H9 (cell line): Measurements from ENCODE around the gene CAPN2. TPM values are rescaled to one million over a fixed set of nuclear protein-coding genes. Genes with fewer than 3 reads are reported as not detected.

Experiments used
- DNase-seq: peaks from one replicate; pipeline ENCODE4 v3.0.0-alpha.2; 2017
- H2AFZ ChIP-seq: one replicate; pipeline ENCODE4 v1.6.1; 2013; ENCODE audit warnings: mild to moderate bottlenecking, low read length, control low read depth, moderate library complexity
- H2AK5ac ChIP-seq: 2 replicates; pipeline ENCODE4 v1.6.1; 2013; ENCODE audit warnings: low read length, control low read depth, mixed read lengths; ENCODE audit not compliant: insufficient read length
- H2BK120ac ChIP-seq: one replicate; pipeline ENCODE4 v1.6.1; 2013; ENCODE audit warnings: low read depth, mild to moderate bottlenecking, low read length, control low read depth, inconsistent platforms; ENCODE audit not compliant: poor library complexity, severe bottlenecking
- H2BK12ac ChIP-seq: 2 replicates; pipeline ENCODE4 v1.6.1; 2013; ENCODE audit warnings: low read length, control low read depth, mixed read lengths, low read depth; ENCODE audit not compliant: insufficient read length
- H2BK15ac ChIP-seq: 2 replicates; pipeline ENCODE4 v1.6.1; 2013; ENCODE audit warnings: low read depth, low read length, control low read depth
- H2BK20ac ChIP-seq: one replicate; pipeline ENCODE4 v1.6.1; 2013; ENCODE audit warnings: low read depth, mild to moderate bottlenecking, low read length, control low read depth, inconsistent platforms; ENCODE audit not compliant: poor library complexity, severe bottlenecking
- H2BK5ac ChIP-seq: 2 replicates; pipeline ENCODE4 v1.6.1; 2013; ENCODE audit warnings: low read length, control low read depth, mixed read lengths; ENCODE audit not compliant: insufficient read length
- H3K14ac ChIP-seq: 2 replicates; pipeline ENCODE4 v1.6.1; 2013; ENCODE audit warnings: low read length, control low read depth; ENCODE audit not compliant: insufficient read depth
- H3K18ac ChIP-seq: 2 replicates; pipeline ENCODE4 v1.6.1; 2013; ENCODE audit warnings: low read depth, mild to moderate bottlenecking, mixed read lengths, low read length, control low read depth; ENCODE audit not compliant: insufficient read length
- H3K23ac ChIP-seq: 2 replicates; pipeline ENCODE4 v1.6.1; 2013; ENCODE audit warnings: low read length, control low read depth, mixed read lengths, low read depth; ENCODE audit not compliant: insufficient read length
- H3K23me2 ChIP-seq: 2 replicates; pipeline ENCODE4 v1.6.1; 2013; ENCODE audit warnings: low read depth, mild to moderate bottlenecking, mixed read lengths, low read length, control low read depth; ENCODE audit not compliant: insufficient read length, poor library complexity, severe bottlenecking
- H3K27ac ChIP-seq: 2 replicates; pipeline ENCODE4 v1.5.1; 2013; ENCODE audit warnings: low read length, control low read depth, mixed read lengths, low read depth; ENCODE audit not compliant: insufficient read length
- H3K27me3 ChIP-seq: 2 replicates; pipeline ENCODE4 v1.6.1; 2013; ENCODE audit warnings: low read length, control low read depth, inconsistent platforms; ENCODE audit not compliant: insufficient read depth
- H3K4ac ChIP-seq: 2 replicates; pipeline ENCODE4 v1.6.1; 2013; ENCODE audit warnings: low read depth, mild to moderate bottlenecking, control low read depth, inconsistent platforms, low read length, moderate library complexity
- H3K4me1 ChIP-seq: 2 replicates; pipeline ENCODE4 v1.6.1; 2013; ENCODE audit warnings: low read length, control low read depth, inconsistent platforms; ENCODE audit not compliant: insufficient read depth
- H3K4me2 ChIP-seq: 2 replicates; pipeline ENCODE4 v1.6.1; 2013; ENCODE audit warnings: low read length, control low read depth, mixed read lengths; ENCODE audit not compliant: insufficient read length, insufficient read depth
- H3K56ac ChIP-seq: 2 replicates; pipeline ENCODE4 v1.6.1; 2013; ENCODE audit warnings: low read depth, mild to moderate bottlenecking, mixed read lengths, low read length, control low read depth; ENCODE audit not compliant: insufficient read length
- H3K79me1 ChIP-seq: 2 replicates; pipeline ENCODE4 v1.6.1; 2013; ENCODE audit warnings: low read depth, mild to moderate bottlenecking, moderate library complexity, low read length, control low read depth, inconsistent platforms; ENCODE audit not compliant: insufficient read depth, poor library complexity, severe bottlenecking
- H3K79me2 ChIP-seq: 2 replicates; pipeline ENCODE4 v1.6.1; 2013; ENCODE audit warnings: low read length, control low read depth, inconsistent platforms; ENCODE audit not compliant: insufficient read depth
- H3K9ac ChIP-seq: 2 replicates; pipeline ENCODE4 v1.6.1; 2013; ENCODE audit warnings: low read length, control low read depth, mixed read lengths; ENCODE audit not compliant: insufficient read length; ENCODE audit errors: extremely low read depth
- H3K9me3 ChIP-seq: one replicate; pipeline ENCODE4 v1.6.1; 2013; ENCODE audit warnings: low read depth, low read length, inconsistent platforms; ENCODE audit not compliant: control insufficient read depth
- H3T11ph ChIP-seq: one replicate; pipeline ENCODE4 v1.6.1; 2013; ENCODE audit warnings: mild to moderate bottlenecking, low read length, control low read depth, inconsistent platforms
- H4K20me1 ChIP-seq: one replicate; pipeline ENCODE4 v1.6.1; 2013; ENCODE audit not compliant: control insufficient read depth, insufficient read length, insufficient read depth
- H4K5ac ChIP-seq: 2 replicates; pipeline ENCODE4 v1.6.1; 2013; ENCODE audit warnings: low read depth, mild to moderate bottlenecking, mixed read lengths, low read length, control low read depth; ENCODE audit not compliant: insufficient read length
- H4K8ac ChIP-seq: replicated peaks from 2 replicates; pipeline ENCODE4 v1.6.1; 2013; ENCODE audit warnings: low read length, control low read depth, mixed read lengths, low read depth; ENCODE audit not compliant: insufficient read length
- H4K91ac ChIP-seq: 2 replicates; pipeline ENCODE4 v1.6.1; 2013; ENCODE audit warnings: low read depth, mild to moderate bottlenecking, moderate library complexity, mixed read lengths, low read length, control low read depth; ENCODE audit not compliant: insufficient read length
- H3K27ac Mint-ChIP-seq, 3 experiments: 2 replicates in 2 of 3; 3 replicates in 1 of 3; pipeline ENCODE4 v1.8.0; 2020 to 2021; ENCODE audit warnings: mixed read lengths in 3 of 3, mild to moderate bottlenecking in 1 of 3, moderate library complexity in 1 of 3
- H3K27me3 Mint-ChIP-seq: 2 replicates; pipeline ENCODE4 v1.8.0; 2021; ENCODE audit warnings: low read depth, mild to moderate bottlenecking, moderate library complexity, mixed read lengths
- H3K36me3 Mint-ChIP-seq, 3 experiments: 2 replicates in 2 of 3; 3 replicates in 1 of 3; pipeline ENCODE4 v1.8.0; 2020 to 2021; ENCODE audit warnings: low read depth in 3 of 3, mixed read lengths in 3 of 3; ENCODE audit not compliant: insufficient read depth in 1 of 3
- H3K4me1 Mint-ChIP-seq, 2 experiments: 2 replicates each; pipeline ENCODE4 v1.8.0; 2020; ENCODE audit warnings: mixed read lengths in 2 of 2
- H3K4me3 Mint-ChIP-seq, 2 experiments: 2 replicates in 1 of 2; 3 replicates in 1 of 2; pipeline ENCODE4 v1.8.0; 2020 to 2021; ENCODE audit warnings: mild to moderate bottlenecking in 2 of 2, mixed read lengths in 2 of 2, moderate library complexity in 1 of 2
- H3K9me3 Mint-ChIP-seq, 2 experiments: 2 replicates in 1 of 2; 3 replicates in 1 of 2; pipeline ENCODE4 v1.8.0; 2020; ENCODE audit warnings: mild to moderate bottlenecking in 2 of 2, mixed read lengths in 2 of 2, moderate library complexity in 1 of 2
- CTCF ChIP-seq: fragments of 200-600 bp; sonication (generic); conservative IDR thresholded peaks from 3 replicates; pipeline ENCODE4 v1.8.0; 2021; ENCODE audit warnings: antibody characterized with exemption, mild to moderate bottlenecking
- WGBS: extraction: QIAGEN DNeasy Blood & Tissue Kit; methylation state at CpG from one replicate; pipeline ENCODE4 v1.1.7; 2013; ENCODE audit warnings: missing lambda C conversion rate, low lambda C conversion rate, mixed read lengths; ENCODE audit not compliant: insufficient read length; ENCODE audit errors: extremely low coverage; 5-methylcytosine and 5-hydroxymethylcytosine counted together
- total RNA-seq: library from RNA; stranded (reverse); gene quantifications from 2 replicates; pipeline ENCODE4 v1.2.1, GENCODE V29; 2021

CAPN2 gene
- total RNA-seq, 1 experiment from 2014 or later = 32.2 TPM

GRCh38 chr1:223741861-223742260 is 29.5 kb downstream of the CAPN2 start:
- no peak overlapping the region for H3T11ph ChIP-seq
- no peak overlapping the region for H3K9ac ChIP-seq
- no peak overlapping the region for H2AK5ac ChIP-seq
- H4K8ac ChIP-seq = no peak overlapping the region
- H2BK12ac ChIP-seq = no peak overlapping the region
- DNase-seq = no peak
- H3K23ac ChIP-seq = no peak overlapping the region
- Mint-ChIP-seq H3K4me1 (peaks cover 5 to 13% of the 10 kb centered on the region in 2 experiments), H3K36me3 (peaks cover 0 to 9% (median 9%) of the 10 kb centered on the region in 3 experiments; a peak in 3 of 7 replicates), H3K9me3 (no peaks in the 10 kb centered on the region), H3K27ac (no peak overlapping the region), H3K27me3 (peaks cover 4% of the 10 kb centered on the region), H3K4me3 (no peak overlapping the region)
- no peaks in the 10 kb centered on the region for H3K79me1 ChIP-seq
- H2BK120ac ChIP-seq = no peak overlapping the region
- H2BK15ac ChIP-seq = no peak overlapping the region
- H3K79me2 ChIP-seq = no peaks in the 10 kb centered on the region
- no peak overlapping the region for H4K91ac ChIP-seq
- no peaks in the 10 kb centered on the region for H3K27me3 ChIP-seq
- H2AFZ ChIP-seq = no peak overlapping the region
- H3K18ac ChIP-seq = no peak overlapping the region
- H3K9me3 ChIP-seq = no peaks in the 10 kb centered on the region
- H3K27ac ChIP-seq = no peak overlapping the region
- H4K20me1 ChIP-seq = no peaks in the 10 kb centered on the region
- H4K5ac ChIP-seq = no peak overlapping the region
- no peak overlapping the region for H3K4ac ChIP-seq
- TF ChIP-seq CTCF = no peak
- no peak overlapping the region for H3K56ac ChIP-seq
- WGBS = no CpG with 5 or more reads among the region's 6 CpGs
- H2BK5ac ChIP-seq = no peak overlapping the region
- no peak overlapping the region for H2BK20ac ChIP-seq
- no peak overlapping the region for H3K4me2 ChIP-seq
- no peaks in the 10 kb centered on the region for H3K4me1 ChIP-seq
- H3K14ac ChIP-seq = no peak overlapping the region
- H3K23me2 ChIP-seq = no peaks in the 10 kb centered on the region
